Panc1 (cell line): ENCODE measurements around the gene GARS1. TPM values are rescaled to one million over a fixed set of nuclear protein-coding genes. Genes with fewer than 3 reads are reported as not detected.

Source experiments
- ATAC-seq: fragments of 200-7000 bp; cut with Tn5 transposase; 2 replicates; pipeline ENCODE4 v1.9.1; 2020; ENCODE audit warnings: mild to moderate bottlenecking, moderate library complexity
- BruUV-seq: library from RNA; stranded (reverse); fragments of 400-500 nt; replicated peaks from 2 replicates; lab custom pipeline; 2021; lab: Mats Ljungman, UMichigan
- CTCF ChIA-PET: fragments of 300-600 bp; sonication (Branson Sonifier 250); formaldehyde crosslinking; loops from one replicate; lab custom pipeline; 2022; ENCODE audit warnings: antibody characterized with exemption; lab: Charles Lee
- POLR2A ChIA-PET: fragments of 300-600 bp; sonication (Branson Sonifier 250); formaldehyde crosslinking; loops from one replicate; lab custom pipeline; 2022; ENCODE audit warnings: antibody characterized with exemption; lab: Charles Lee
- DNase-seq: peaks from one replicate; pipeline ENCODE4 v3.0.0-alpha.2; 2010; ENCODE audit warnings: low read depth, low spot score
- H3K27ac ChIP-seq: 2 replicates; pipeline ENCODE4 v1.5.1; 2011; ENCODE audit warnings: mild to moderate bottlenecking, low read length, inconsistent platforms
- H3K27me3 ChIP-seq: fragments of 200-500 bp; sonication (Bioruptor generic); 2 replicates; pipeline ENCODE4 v1.6.0; 2014; ENCODE audit warnings: low read length, inconsistent platforms; ENCODE audit not compliant: control insufficient read depth, insufficient read depth
- H3K36me3 ChIP-seq: fragments of 200-500 bp; sonication (Bioruptor generic); 2 replicates; pipeline ENCODE4 v1.5.1; 2014; ENCODE audit warnings: inconsistent platforms, mild to moderate bottlenecking, low read length, moderate library complexity; ENCODE audit not compliant: control insufficient read depth, insufficient read depth
- H3K4me1 ChIP-seq: 2 replicates; pipeline ENCODE4 v1.5.1; 2011; ENCODE audit warnings: inconsistent platforms, mild to moderate bottlenecking, low read length, moderate library complexity; ENCODE audit not compliant: control insufficient read depth, insufficient read depth
- H3K4me3 ChIP-seq, 2 experiments: 2 replicates each; pipeline ENCODE4 v1.5.1; 2011 to 2012; ENCODE audit warnings: low read depth in 2 of 2, low read length in 2 of 2, mild to moderate bottlenecking in 2 of 2, inconsistent platforms in 1 of 2, moderate library complexity in 1 of 2
- H3K9me3 ChIP-seq: fragments of 200-500 bp; sonication (Bioruptor generic); 2 replicates; pipeline ENCODE4 v1.5.1; 2014; ENCODE audit warnings: low read depth, mild to moderate bottlenecking, inconsistent platforms, low read length, moderate library complexity; ENCODE audit not compliant: control insufficient read depth, insufficient read depth
- POLR2AphosphoS5 ChIP-seq: IDR thresholded peaks from 2 replicates; pipeline ENCODE4 v1.6.1; 2012; ENCODE audit warnings: mild to moderate bottlenecking, low read depth, low read length, moderate library complexity
- SIN3A ChIP-seq: IDR thresholded peaks from 2 replicates; pipeline ENCODE4 v1.6.1; 2012; ENCODE audit warnings: low read depth, mild to moderate bottlenecking, low read length, moderate library complexity, borderline replicate concordance; ENCODE audit not compliant: insufficient read depth
- TCF7L2 ChIP-seq: IDR thresholded peaks from 2 replicates; pipeline ENCODE4 v1.6.1; 2011; ENCODE audit warnings: mild to moderate bottlenecking, low read depth, low read length, inconsistent platforms
- in situ Hi-C: cut with HindIII; loops from 2 replicates; pipeline ENCODE4 v1.10.0; 2016; ENCODE audit warnings: low sequenced_read_pairs, low pct_unique_long_range_greater_than_20kb
- intact Hi-C: fragments of 100-400 bp; cut with micrococcal nuclease; formaldehyde crosslinking; loops from one replicate; pipeline ENCODE4 v1.10.0; 2022; ENCODE audit not compliant: unreplicated experiment
- total RNA-seq: library from RNA; stranded (reverse); gene quantifications from one replicate; pipeline ENCODE4 v1.2.1, GENCODE V29; 2021; ENCODE audit not compliant: unreplicated experiment
- TF ChIP-seq, protein P1 (sequence below), 2 experiments: IDR thresholded peaks; 2 replicates each; pipeline ENCODE4 v1.6.1; 2011 to 2012; ENCODE audit warnings: low read depth in 2 of 2, control low read depth in 1 of 2, low read length in 1 of 2, mild to moderate bottlenecking in 1 of 2, moderate library complexity in 1 of 2; ENCODE audit not compliant: insufficient read depth in 1 of 2
- TF ChIP-seq, protein P2 (sequence below): fragments of 450-650 bp; IDR thresholded peaks from 2 replicates; pipeline ENCODE4 v1.5.1; 2017; ENCODE audit warnings: mild to moderate bottlenecking

GARS1 gene
- total RNA-seq, 1 experiment from 2014 or later, result 271 TPM

DNA sequence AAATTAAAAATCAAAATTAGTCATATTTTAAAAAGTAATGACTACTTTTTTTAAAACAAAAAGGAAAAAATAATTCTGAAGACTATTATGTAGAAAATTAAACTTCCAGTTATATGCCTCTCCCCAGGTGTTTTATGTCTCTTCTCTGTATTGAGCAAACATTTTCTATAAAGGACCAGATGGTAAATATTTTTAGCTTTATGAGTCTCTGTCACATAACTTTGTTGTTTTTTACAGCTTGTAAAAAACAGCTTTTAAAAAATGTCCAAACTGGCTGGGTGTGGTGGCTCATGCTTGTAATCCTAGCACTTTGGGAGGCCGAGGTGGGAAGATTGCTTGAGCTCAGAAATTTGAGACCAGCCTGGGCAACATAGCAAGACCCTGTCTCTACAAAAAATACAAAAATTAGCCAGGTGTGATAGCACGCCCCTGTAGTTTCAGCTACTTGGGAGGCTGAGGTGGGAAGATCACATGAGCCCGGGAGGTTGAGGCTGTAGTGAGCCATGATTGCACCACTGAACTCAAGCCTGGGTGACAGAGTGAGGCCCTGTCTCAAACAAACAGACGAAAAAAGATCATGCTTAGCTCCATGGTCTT lies 23.5 kb downstream of the GARS1 start:
- in situ Hi-C loops (no loop called here), intact Hi-C loops (no loop called here)
- ChIA-PET POLR2A (no interaction called here), CTCF (no interaction called here)
- Histone ChIP-seq H3K27me3 (no peaks in the 10 kb centered on the region), H3K4me1 (no peaks in the 10 kb centered on the region), H3K27ac (no peak overlapping the region), H3K4me3 (no peak overlapping the region), H3K9me3 (no peaks in the 10 kb centered on the region), H3K36me3 (peaks cover 80% of the 10 kb centered on the region)
- no peak for DNase-seq
- TF ChIP-seq, protein P1, sequence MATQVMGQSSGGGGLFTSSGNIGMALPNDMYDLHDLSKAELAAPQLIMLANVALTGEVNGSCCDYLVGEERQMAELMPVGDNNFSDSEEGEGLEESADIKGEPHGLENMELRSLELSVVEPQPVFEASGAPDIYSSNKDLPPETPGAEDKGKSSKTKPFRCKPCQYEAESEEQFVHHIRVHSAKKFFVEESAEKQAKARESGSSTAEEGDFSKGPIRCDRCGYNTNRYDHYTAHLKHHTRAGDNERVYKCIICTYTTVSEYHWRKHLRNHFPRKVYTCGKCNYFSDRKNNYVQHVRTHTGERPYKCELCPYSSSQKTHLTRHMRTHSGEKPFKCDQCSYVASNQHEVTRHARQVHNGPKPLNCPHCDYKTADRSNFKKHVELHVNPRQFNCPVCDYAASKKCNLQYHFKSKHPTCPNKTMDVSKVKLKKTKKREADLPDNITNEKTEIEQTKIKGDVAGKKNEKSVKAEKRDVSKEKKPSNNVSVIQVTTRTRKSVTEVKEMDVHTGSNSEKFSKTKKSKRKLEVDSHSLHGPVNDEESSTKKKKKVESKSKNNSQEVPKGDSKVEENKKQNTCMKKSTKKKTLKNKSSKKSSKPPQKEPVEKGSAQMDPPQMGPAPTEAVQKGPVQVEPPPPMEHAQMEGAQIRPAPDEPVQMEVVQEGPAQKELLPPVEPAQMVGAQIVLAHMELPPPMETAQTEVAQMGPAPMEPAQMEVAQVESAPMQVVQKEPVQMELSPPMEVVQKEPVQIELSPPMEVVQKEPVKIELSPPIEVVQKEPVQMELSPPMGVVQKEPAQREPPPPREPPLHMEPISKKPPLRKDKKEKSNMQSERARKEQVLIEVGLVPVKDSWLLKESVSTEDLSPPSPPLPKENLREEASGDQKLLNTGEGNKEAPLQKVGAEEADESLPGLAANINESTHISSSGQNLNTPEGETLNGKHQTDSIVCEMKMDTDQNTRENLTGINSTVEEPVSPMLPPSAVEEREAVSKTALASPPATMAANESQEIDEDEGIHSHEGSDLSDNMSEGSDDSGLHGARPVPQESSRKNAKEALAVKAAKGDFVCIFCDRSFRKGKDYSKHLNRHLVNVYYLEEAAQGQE (IDR thresholded peaks at IDR 0.05; ENCODE audit: insufficient read depth in 1 of 2, low read depth in 2 of 2, low read length in 1 of 2), result no peak
- TF ChIP-seq, protein P2, sequence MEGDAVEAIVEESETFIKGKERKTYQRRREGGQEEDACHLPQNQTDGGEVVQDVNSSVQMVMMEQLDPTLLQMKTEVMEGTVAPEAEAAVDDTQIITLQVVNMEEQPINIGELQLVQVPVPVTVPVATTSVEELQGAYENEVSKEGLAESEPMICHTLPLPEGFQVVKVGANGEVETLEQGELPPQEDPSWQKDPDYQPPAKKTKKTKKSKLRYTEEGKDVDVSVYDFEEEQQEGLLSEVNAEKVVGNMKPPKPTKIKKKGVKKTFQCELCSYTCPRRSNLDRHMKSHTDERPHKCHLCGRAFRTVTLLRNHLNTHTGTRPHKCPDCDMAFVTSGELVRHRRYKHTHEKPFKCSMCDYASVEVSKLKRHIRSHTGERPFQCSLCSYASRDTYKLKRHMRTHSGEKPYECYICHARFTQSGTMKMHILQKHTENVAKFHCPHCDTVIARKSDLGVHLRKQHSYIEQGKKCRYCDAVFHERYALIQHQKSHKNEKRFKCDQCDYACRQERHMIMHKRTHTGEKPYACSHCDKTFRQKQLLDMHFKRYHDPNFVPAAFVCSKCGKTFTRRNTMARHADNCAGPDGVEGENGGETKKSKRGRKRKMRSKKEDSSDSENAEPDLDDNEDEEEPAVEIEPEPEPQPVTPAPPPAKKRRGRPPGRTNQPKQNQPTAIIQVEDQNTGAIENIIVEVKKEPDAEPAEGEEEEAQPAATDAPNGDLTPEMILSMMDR, result no peak
- TF ChIP-seq POLR2AphosphoS5, result no peak
- no peak for TF ChIP-seq TCF7L2
- TF ChIP-seq SIN3A, result no peak
- BruUV-seq, result no TSS peak
- no peak for ATAC-seq

DNA sequence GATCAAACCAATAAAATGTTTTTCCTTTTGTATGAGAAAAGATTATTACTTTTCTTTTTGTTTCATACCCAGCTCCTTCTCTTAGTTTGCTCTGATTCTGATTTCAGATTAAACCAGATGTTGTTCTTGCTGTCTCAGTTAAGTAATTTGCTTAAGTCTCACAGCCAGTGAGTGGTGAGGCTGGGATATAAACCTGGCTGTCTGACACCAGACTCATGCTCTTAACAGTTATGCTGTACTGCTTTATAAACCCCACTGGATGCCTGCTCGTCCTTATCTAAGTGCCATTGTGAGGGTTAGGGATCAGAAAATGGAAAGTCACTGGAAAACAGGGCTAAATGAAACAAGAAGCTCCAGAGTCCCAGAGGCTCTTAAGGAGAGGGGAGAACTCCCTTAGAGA lies 24.3 kb downstream of the GARS1 start:
- BruUV-seq, result no TSS peak

More for the DNA sequence above, 24.3 kb downstream of the GARS1 start:
- ChIA-PET CTCF (no interaction called here), POLR2A (no interaction called here)
- Histone ChIP-seq H3K36me3 (peaks cover 82% of the 10 kb centered on the region), H3K27me3 (no peaks in the 10 kb centered on the region), H3K4me1 (no peaks in the 10 kb centered on the region), H3K27ac (no peak overlapping the region), H3K4me3 (no peak overlapping the region), H3K9me3 (no peaks in the 10 kb centered on the region)
- ATAC-seq (no peak), DNase-seq (no peak)
- in situ Hi-C loops, result no loop called here
- intact Hi-C loops, result no loop called here
- TF ChIP-seq, protein P1 (IDR thresholded peaks at IDR 0.05; ENCODE audit: insufficient read depth in 1 of 2, low read depth in 2 of 2, low read length in 1 of 2), result no peak
- TF ChIP-seq, protein P2, result no peak
- no peak for TF ChIP-seq TCF7L2
